Measurements from ENCODE around the gene SH3GLB1.
A peak's percentile ranks its signal among the peaks of the same experiment; 100 is the strongest.

The SH3GLB1 gene

GRCh38 chr1:86708920-86709319 is 4.5 kb downstream of the SH3GLB1 start:
- no peak for DNase-seq (ENCODE audit: low read depth)
- no peak overlapping the region for H3K4me3 ChIP-seq (ENCODE audit: low read depth, low read length)
- TF ChIP-seq CTCF (IDR thresholded peaks at IDR 0.05; ENCODE audit: control insufficient read depth, extremely low read depth, insufficient read depth) = no peak

GRCh38 chr1:86712088-86712860 is 7.9 kb downstream of the SH3GLB1 start:
- no peak for TF ChIP-seq CTCF (IDR thresholded peaks at IDR 0.05; ENCODE audit: control insufficient read depth, extremely low read depth, insufficient read depth)
- no peak for DNase-seq (ENCODE audit: low read depth)
- no peak overlapping the region for H3K4me3 ChIP-seq (ENCODE audit: low read depth, low read length)

GRCh38 chr1:86713477-86713876 is 9.1 kb downstream of the SH3GLB1 start:
- H3K4me3 ChIP-seq (ENCODE audit: low read depth, low read length) = no peak overlapping the region
- DNase-seq (ENCODE audit: low read depth) = no peak
- no peak for TF ChIP-seq CTCF (IDR thresholded peaks at IDR 0.05; ENCODE audit: control insufficient read depth, extremely low read depth, insufficient read depth)

- no peak for TF ChIP-seq CTCF (IDR thresholded peaks at IDR 0.05; ENCODE audit: control insufficient read depth, extremely low read depth, insufficient read depth)
- no peak overlapping the region for H3K4me3 ChIP-seq (ENCODE audit: low read depth, low read length)
- DNase-seq (ENCODE audit: low read depth) = no peak
Observed at GRCh38 chr1:86714159-86714558, 9.8 kb downstream of the SH3GLB1 start.

GRCh38 chr1:86714561-86715244 is 10.3 kb downstream of the SH3GLB1 start:
- TF ChIP-seq CTCF (IDR thresholded peaks at IDR 0.05; ENCODE audit: control insufficient read depth, extremely low read depth, insufficient read depth) = no peak
- peak; percentile 54 for DNase-seq (ENCODE audit: low read depth)
- no peak overlapping the region for H3K4me3 ChIP-seq (ENCODE audit: low read depth, low read length)

GRCh38 chr1:86718786-86719185 is 14.4 kb downstream of the SH3GLB1 start:
- TF ChIP-seq CTCF (IDR thresholded peaks at IDR 0.05; ENCODE audit: control insufficient read depth, extremely low read depth, insufficient read depth) = no peak
- DNase-seq (ENCODE audit: low read depth) = no peak
- no peak overlapping the region for H3K4me3 ChIP-seq (ENCODE audit: low read depth, low read length)
